ENCODE data around the gene ANKRD44.
"Not testable (repeated sequence)": the region's sequence is repeated elsewhere in the genome, so short reads cannot be mapped to it uniquely, and the experiment has no call there.

ANKRD44 gene

DNA sequence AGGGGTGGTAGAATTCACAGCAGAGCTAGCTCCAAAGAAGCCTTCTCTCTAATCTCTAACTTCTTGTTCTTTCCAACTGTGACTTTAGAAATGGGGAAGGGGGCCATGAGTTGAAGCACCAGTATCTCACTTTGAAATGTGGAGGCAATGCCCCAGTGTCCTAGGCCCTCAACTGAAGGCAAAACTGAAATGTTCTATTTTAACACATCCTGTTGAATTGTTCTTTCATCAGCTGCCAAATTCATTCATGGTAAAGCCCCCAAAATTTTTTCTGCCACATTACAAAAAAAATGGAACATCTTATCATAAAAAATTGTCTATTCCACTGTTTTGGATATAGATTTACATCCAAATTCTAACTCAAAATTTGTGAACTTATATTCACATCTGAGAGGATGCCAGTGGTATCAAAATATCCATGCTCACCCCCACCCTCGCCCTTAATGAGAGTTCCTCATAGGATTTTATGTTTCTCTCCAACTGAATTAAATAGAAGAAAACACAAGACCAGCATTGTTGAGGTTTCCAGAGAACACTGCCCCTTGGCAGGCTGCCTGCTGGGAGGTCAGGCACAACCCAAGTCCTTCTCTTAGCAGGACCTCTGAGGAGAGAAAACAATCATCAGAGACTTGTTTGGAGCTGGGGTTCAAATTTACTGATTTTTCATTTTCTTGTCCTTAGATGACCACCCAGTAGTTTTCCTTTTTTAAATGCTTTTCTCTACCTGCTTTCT lies 236.7 kb downstream of the ANKRD44 start:
- Histone ChIP-seq H3K4me3 (ENCODE audit: low read length) (no peak overlapping the region), H3K4me1 (ENCODE audit: control insufficient read depth, insufficient read depth, low read length) (peaks cover 8% of the 10 kb centered on the region), H3K9ac (ENCODE audit: low read depth, low read length) (no peak overlapping the region), H3K9me3 (replicated peaks; ENCODE audit: low read length) (no peaks in the 10 kb centered on the region), H3K27me3 (ENCODE audit: control insufficient read depth, insufficient read depth, low read length) (no peaks in the 10 kb centered on the region), H3K4me2 (ENCODE audit: low read length) (no peak overlapping the region), H3K36me3 (ENCODE audit: insufficient read depth, low read length) (no peaks in the 10 kb centered on the region)

DNA sequence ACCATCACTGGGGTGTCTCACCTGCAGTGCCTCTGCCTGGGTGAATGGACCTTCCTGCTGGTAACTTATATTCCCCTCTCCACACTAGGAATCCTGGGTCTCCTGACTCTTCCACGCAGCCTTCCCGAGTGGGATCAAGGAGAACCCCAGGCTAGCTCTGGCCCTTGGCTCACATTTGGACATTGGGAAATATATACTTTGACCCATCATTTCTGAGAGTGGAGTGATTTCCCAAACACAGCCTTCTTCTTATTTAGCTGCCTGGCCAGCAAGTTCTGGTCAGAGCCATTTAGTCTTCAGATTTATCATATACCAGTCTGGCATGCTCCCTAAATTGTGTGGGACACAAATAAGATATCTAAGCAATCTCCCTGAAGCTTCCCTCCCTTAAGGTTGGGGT lies 237.3 kb downstream of the ANKRD44 start:
- peaks cover 8% of the 10 kb centered on the region for H3K4me1 ChIP-seq (ENCODE audit: control insufficient read depth, insufficient read depth, low read length)
- no peaks in the 10 kb centered on the region for H3K36me3 ChIP-seq (ENCODE audit: insufficient read depth, low read length)
- no peaks in the 10 kb centered on the region for H3K27me3 ChIP-seq (ENCODE audit: control insufficient read depth, insufficient read depth, low read length)
- no peak overlapping the region for H3K4me2 ChIP-seq (ENCODE audit: low read length)
- H3K4me3 ChIP-seq (ENCODE audit: low read length), result no peak overlapping the region
- H3K9me3 ChIP-seq (replicated peaks; ENCODE audit: low read length), result no peaks in the 10 kb centered on the region
- no peak overlapping the region for H3K9ac ChIP-seq (ENCODE audit: low read depth, low read length)

DNA sequence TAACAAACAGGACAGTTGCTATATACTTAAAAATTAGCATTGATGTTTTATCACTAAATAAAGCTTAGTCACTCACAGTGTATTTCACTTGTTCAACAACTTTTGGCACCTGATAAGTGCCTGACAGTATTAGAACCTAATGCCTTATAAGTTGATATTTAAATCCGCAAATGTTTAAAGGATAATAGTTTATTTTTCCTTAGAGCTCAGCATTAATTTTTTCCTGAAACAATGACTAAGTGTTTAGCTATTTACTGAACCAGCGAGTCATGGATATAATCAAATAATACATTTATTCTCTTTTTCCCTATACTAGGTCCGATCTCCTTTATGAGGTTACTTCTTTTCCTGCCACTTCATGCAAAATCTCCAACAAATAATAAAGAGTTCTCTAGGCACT lies 238.0 kb downstream of the ANKRD44 start:
- Histone ChIP-seq H3K9ac (ENCODE audit: low read depth, low read length) (no peak overlapping the region), H3K4me2 (ENCODE audit: low read length) (no peak overlapping the region), H3K36me3 (ENCODE audit: insufficient read depth, low read length) (no peaks in the 10 kb centered on the region), H3K27me3 (ENCODE audit: control insufficient read depth, insufficient read depth, low read length) (no peaks in the 10 kb centered on the region), H3K9me3 (replicated peaks; ENCODE audit: low read length) (no peaks in the 10 kb centered on the region), H3K4me1 (ENCODE audit: control insufficient read depth, insufficient read depth, low read length) (peaks cover 8% of the 10 kb centered on the region), H3K4me3 (ENCODE audit: low read length) (no peak overlapping the region)

DNA sequence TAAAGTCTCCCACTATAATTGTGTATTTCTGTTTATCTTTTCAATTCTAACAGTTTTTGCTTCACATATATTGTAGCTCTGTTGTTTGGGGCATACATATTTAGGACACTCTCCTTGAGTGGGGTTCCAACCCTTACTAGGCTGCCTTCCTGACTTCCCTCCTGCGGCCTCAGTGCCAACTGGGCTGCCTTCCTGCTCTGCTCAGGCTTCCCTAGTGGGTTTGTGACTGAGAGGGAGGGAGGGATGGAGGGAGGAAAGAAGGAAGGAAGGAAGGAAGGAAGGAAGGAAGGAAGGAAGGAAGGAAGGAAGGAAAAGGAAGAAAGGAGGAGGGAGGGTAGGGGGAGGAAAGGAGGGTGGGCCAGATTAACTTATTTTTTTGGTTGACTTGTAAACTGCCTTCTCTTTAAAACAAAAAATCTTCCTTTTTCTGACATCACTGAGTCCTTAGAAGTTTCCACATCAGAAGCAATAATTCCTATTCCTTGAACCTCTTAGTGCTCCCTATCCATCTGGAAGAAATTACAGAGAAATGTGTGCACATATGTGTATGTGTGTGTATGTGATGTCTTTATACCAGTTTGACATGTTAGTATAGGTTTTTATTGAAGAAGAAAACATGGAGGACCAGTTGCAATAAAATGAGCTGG lies 238.7 kb downstream of the ANKRD44 start:
- H3K9me3 ChIP-seq (replicated peaks; ENCODE audit: low read length), result no peaks in the 10 kb centered on the region
- peaks cover 8% of the 10 kb centered on the region for H3K4me1 ChIP-seq (ENCODE audit: control insufficient read depth, insufficient read depth, low read length)
- H3K4me2 ChIP-seq (ENCODE audit: low read length), result no peak overlapping the region
- H3K9ac ChIP-seq (ENCODE audit: low read depth, low read length), result no peak overlapping the region
- no peak overlapping the region for H3K4me3 ChIP-seq (ENCODE audit: low read length)
- H3K36me3 ChIP-seq (ENCODE audit: insufficient read depth, low read length), result no peaks in the 10 kb centered on the region
- no peaks in the 10 kb centered on the region for H3K27me3 ChIP-seq (ENCODE audit: control insufficient read depth, insufficient read depth, low read length)

DNA sequence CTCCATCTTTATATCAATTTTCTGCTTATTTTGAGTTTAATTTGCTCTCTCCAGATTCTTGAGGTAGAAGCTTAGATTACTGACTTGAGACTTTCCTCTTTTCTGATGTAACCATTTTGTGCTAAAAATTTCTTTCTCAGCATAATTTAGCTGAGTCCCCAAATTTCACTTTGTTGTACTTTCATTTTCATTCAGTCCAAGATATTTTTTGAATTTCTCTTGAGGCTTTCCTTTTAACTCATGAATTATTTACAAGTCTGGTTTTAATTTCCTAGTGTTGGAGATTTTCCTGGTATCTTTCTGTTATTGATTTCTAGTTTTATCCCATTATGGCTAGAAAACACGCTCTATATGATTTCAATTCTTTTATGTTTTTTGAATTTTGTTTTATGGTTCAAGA lies 239.4 kb downstream of the ANKRD44 start:
- no peaks in the 10 kb centered on the region for H3K27me3 ChIP-seq (ENCODE audit: control insufficient read depth, insufficient read depth, low read length)
- H3K36me3 ChIP-seq (ENCODE audit: insufficient read depth, low read length), result no peaks in the 10 kb centered on the region
- no peaks in the 10 kb centered on the region for H3K9me3 ChIP-seq (replicated peaks; ENCODE audit: low read length)
- no peak overlapping the region for H3K9ac ChIP-seq (ENCODE audit: low read depth, low read length)
- peaks cover 8% of the 10 kb centered on the region for H3K4me1 ChIP-seq (ENCODE audit: control insufficient read depth, insufficient read depth, low read length)
- no peak overlapping the region for H3K4me3 ChIP-seq (ENCODE audit: low read length)
- H3K4me2 ChIP-seq (ENCODE audit: low read length), result no peak overlapping the region

DNA sequence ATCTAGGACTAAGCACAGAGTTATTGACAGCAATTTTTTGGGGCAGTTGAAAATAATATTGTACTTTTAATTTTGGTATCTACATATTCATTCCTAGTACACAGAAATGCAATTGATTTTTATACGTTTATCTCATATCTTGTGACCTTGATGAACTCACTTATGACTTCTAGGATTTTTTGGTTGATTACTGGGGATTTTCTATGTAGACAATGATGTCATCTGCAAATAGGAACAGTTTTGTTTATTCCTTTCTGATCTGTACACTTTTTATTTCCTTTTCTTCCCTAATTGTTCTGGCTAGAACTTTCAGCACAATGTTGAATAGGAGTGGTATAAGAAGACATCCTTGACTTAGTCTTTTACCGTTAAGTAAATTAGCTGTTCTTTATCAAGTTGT lies 240.6 kb downstream of the ANKRD44 start:
- H3K4me3 ChIP-seq (ENCODE audit: low read length), result no peak overlapping the region
- no peaks in the 10 kb centered on the region for H3K9me3 ChIP-seq (replicated peaks; ENCODE audit: low read length)
- no peak overlapping the region for H3K4me2 ChIP-seq (ENCODE audit: low read length)
- H3K27me3 ChIP-seq (ENCODE audit: control insufficient read depth, insufficient read depth, low read length), result no peaks in the 10 kb centered on the region
- no peak overlapping the region for H3K9ac ChIP-seq (ENCODE audit: low read depth, low read length)
- no peaks in the 10 kb centered on the region for H3K36me3 ChIP-seq (ENCODE audit: insufficient read depth, low read length)
- H3K4me1 ChIP-seq (ENCODE audit: control insufficient read depth, insufficient read depth, low read length), result peaks cover 8% of the 10 kb centered on the region

DNA sequence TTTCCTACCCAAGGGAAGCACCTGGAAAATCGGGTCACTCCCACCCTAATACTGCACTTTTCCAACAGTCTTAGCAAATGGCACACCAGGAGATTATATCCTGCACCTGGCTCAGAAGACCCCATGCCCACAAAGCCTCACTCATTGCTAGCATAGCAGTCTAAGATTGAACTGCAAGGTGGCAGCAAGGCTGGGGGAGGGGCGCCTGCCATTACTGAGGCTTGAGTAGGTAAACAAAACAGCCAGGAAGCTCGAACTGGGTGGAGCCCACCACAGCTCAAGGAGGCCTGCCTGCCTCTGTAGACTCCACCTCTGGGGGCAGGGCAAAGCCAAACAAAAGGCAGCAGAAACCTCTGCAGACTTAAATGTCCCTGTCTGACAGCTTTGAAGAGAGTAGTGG lies 248.0 kb downstream of the ANKRD44 start:
- H3K4me3 ChIP-seq (ENCODE audit: low read length); H3K27me3 ChIP-seq (ENCODE audit: control insufficient read depth, insufficient read depth, low read length); H3K9ac ChIP-seq (ENCODE audit: low read depth, low read length); H3K9me3 ChIP-seq (replicated peaks; ENCODE audit: low read length); H3K4me1 ChIP-seq (ENCODE audit: control insufficient read depth, insufficient read depth, low read length); H3K36me3 ChIP-seq (ENCODE audit: insufficient read depth, low read length); H3K4me2 ChIP-seq (ENCODE audit: low read length): not testable (repeated sequence)

DNA sequence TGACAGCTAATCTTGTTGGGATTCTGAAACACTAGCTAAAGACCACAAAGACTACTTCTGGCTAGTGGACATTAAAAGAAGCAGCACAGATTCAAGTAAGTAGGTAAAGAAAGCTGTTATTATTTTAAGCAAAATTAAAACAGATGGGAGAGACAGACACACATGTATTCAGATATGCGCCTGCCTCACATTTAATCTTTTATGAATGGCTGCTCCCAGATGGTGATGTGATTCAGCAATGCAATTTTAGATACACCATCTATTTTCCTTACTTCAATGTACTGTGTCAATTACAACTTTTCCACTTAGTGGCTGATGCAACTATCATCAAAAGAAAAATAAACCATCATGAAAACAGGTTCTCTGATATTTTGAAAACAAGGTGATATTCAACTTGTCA lies 251.1 kb downstream of the ANKRD44 start:
- no peaks in the 10 kb centered on the region for H3K4me1 ChIP-seq (ENCODE audit: control insufficient read depth, insufficient read depth, low read length)

DNA sequence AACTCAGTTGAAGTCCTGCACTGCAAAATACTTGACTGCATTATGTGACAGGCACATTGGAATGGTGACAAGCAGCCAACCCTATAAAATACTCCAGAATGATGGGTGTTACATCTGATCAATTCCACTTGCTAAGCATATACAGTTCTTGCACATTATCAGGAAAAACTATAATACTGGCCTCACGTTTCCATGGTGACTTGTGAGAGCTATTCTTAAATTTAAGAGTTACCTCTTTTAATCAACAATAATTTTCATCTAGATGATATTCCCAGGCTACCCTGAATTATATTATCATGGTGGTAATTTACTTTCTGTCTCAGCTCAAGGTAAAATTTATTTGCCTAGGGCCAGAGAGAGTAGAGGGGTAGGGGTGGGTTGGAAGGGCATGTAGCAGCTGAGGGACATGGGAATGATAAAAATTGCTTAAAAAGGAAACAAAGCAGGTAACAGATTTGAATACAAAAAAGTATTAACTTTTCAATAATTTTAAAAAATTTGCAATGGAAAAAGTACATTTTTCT lies 251.7 kb downstream of the ANKRD44 start:
- Histone ChIP-seq H3K4me1 (ENCODE audit: control insufficient read depth, insufficient read depth, low read length) (no peaks in the 10 kb centered on the region), H3K9me3 (replicated peaks; ENCODE audit: low read length) (no peaks in the 10 kb centered on the region), H3K4me3 (ENCODE audit: low read length) (no peak overlapping the region), H3K36me3 (ENCODE audit: insufficient read depth, low read length) (peaks cover 2% of the 10 kb centered on the region), H3K4me2 (ENCODE audit: low read length) (no peak overlapping the region), H3K9ac (ENCODE audit: low read depth, low read length) (no peak overlapping the region), H3K27me3 (ENCODE audit: control insufficient read depth, insufficient read depth, low read length) (no peaks in the 10 kb centered on the region)

More for the DNA sequence above, 251.1 kb downstream of the ANKRD44 start:
- H3K36me3 ChIP-seq (ENCODE audit: insufficient read depth, low read length), result peaks cover 2% of the 10 kb centered on the region
- H3K9me3 ChIP-seq (replicated peaks; ENCODE audit: low read length), result no peaks in the 10 kb centered on the region
- no peaks in the 10 kb centered on the region for H3K27me3 ChIP-seq (ENCODE audit: control insufficient read depth, insufficient read depth, low read length)
- H3K4me3 ChIP-seq (ENCODE audit: low read length), result no peak overlapping the region
- H3K9ac ChIP-seq (ENCODE audit: low read depth, low read length), result no peak overlapping the region
- no peak overlapping the region for H3K4me2 ChIP-seq (ENCODE audit: low read length)

DNA sequence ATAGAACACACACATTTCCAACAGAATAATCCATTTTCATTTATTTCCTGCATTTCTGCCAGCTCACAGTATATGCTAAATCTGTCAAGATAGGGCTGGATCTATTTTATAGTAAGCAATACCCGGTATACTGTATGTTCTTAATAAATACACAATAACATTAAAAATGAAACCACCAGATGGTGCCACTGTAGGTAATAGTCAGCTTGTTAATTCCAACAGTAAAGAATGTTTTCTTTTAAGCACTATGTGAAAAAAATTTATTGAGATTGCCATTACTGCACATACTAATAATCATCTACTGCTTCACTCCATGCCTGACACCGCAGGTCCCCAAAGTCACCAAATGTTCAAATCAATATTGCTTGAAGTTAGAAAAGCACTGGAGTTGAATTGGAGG lies 252.6 kb downstream of the ANKRD44 start:
- no peaks in the 10 kb centered on the region for H3K4me1 ChIP-seq (ENCODE audit: control insufficient read depth, insufficient read depth, low read length)
- no peak overlapping the region for H3K4me3 ChIP-seq (ENCODE audit: low read length)
- peaks cover 2% of the 10 kb centered on the region for H3K36me3 ChIP-seq (ENCODE audit: insufficient read depth, low read length)
- no peaks in the 10 kb centered on the region for H3K27me3 ChIP-seq (ENCODE audit: control insufficient read depth, insufficient read depth, low read length)
- no peak overlapping the region for H3K9ac ChIP-seq (ENCODE audit: low read depth, low read length)
- no peak overlapping the region for H3K4me2 ChIP-seq (ENCODE audit: low read length)
- no peaks in the 10 kb centered on the region for H3K9me3 ChIP-seq (replicated peaks; ENCODE audit: low read length)

DNA sequence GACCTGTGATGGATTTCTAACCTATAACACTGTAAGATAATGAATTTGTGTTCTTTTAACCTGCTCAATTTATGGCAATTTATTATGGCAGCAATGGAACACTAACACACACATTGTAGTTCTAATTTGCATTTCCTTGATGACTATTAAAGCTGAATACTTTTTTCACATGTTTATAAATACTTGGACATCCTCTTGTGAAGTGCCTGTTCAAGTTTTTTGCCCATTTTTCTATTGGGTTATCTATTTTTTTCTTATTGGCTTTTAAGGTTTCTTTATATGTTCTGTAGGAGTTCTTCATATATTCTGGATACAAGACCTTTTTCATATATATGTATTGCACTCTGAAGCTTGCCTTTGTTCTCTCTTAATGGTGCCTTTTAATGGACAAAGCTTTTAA lies 255.5 kb downstream of the ANKRD44 start:
- H3K4me3 ChIP-seq (ENCODE audit: low read length), result no peak overlapping the region
- H3K4me2 ChIP-seq (ENCODE audit: low read length), result no peak overlapping the region
- H3K4me1 ChIP-seq (ENCODE audit: control insufficient read depth, insufficient read depth, low read length), result no peaks in the 10 kb centered on the region
- no peak overlapping the region for H3K9ac ChIP-seq (ENCODE audit: low read depth, low read length)
- no peaks in the 10 kb centered on the region for H3K27me3 ChIP-seq (ENCODE audit: control insufficient read depth, insufficient read depth, low read length)
- H3K36me3 ChIP-seq (ENCODE audit: insufficient read depth, low read length), result no peaks in the 10 kb centered on the region
- no peaks in the 10 kb centered on the region for H3K9me3 ChIP-seq (replicated peaks; ENCODE audit: low read length)

DNA sequence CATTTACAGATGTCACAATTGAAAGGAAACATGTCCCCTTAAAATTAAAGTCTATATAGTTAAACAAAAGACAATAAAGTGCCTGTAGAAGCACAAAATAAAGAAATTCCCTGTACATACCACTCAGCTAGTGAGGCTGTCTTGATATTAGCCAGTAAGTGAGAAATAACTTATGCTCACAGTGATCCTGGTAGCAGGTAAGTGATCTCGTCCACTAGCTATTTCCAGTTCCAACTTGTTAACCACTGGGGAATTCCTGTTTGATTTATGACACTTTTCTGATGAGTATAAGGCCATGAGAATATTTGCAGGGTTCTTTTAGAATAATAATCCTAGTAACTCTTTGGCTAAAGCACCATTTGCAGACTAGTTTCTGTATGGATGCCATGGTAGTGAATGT lies 256.1 kb downstream of the ANKRD44 start:
- Histone ChIP-seq H3K36me3 (ENCODE audit: insufficient read depth, low read length) (no peaks in the 10 kb centered on the region), H3K9me3 (replicated peaks; ENCODE audit: low read length) (no peaks in the 10 kb centered on the region)

More for the DNA sequence above, 256.1 kb downstream of the ANKRD44 start:
- Histone ChIP-seq H3K9ac (ENCODE audit: low read depth, low read length) (no peak overlapping the region), H3K4me2 (ENCODE audit: low read length) (no peak overlapping the region), H3K4me3 (ENCODE audit: low read length) (no peak overlapping the region), H3K27me3 (ENCODE audit: control insufficient read depth, insufficient read depth, low read length) (no peaks in the 10 kb centered on the region), H3K4me1 (ENCODE audit: control insufficient read depth, insufficient read depth, low read length) (no peaks in the 10 kb centered on the region)
